BE2C (cell line): Measurements from ENCODE around the gene NRP1.

Source experiments
- DNase-seq: peaks from one replicate; pipeline ENCODE4 v3.0.0-alpha.2; 2020
- H3K27me3 ChIP-seq: fragments of 250-450 bp; sonication (Bioruptor Pico); 2 replicates; pipeline ENCODE4 v1.5.1; 2020; ENCODE audit warnings: mild to moderate bottlenecking
- H3K36me3 ChIP-seq: fragments of 250-450 bp; sonication (Bioruptor Pico); 2 replicates; pipeline ENCODE4 v1.5.1; 2020; ENCODE audit warnings: mild to moderate bottlenecking
- H3K4me1 ChIP-seq: fragments of 250-450 bp; sonication (Bioruptor Pico); 2 replicates; pipeline ENCODE4 v1.5.1; 2020
- H3K4me3 ChIP-seq: 2 replicates; pipeline ENCODE4 v1.5.1; 2011; ENCODE audit warnings: low read depth, low read length
- H3K9me3 ChIP-seq: fragments of 250-450 bp; sonication (Bioruptor Pico); 2 replicates; pipeline ENCODE4 v1.5.1; 2020
- CTCF ChIP-seq: IDR thresholded peaks from 2 replicates; pipeline ENCODE4 v1.5.1; 2012; ENCODE audit warnings: mild to moderate bottlenecking, low read depth, low read length

The NRP1 gene

GRCh38 chr10:33165911-33166310 is 168.6 kb downstream of the NRP1 start:
- DNase-seq = no peak
- H3K36me3 ChIP-seq = no peaks in the 10 kb centered on the region
- no peak for TF ChIP-seq CTCF
- no peaks in the 10 kb centered on the region for H3K4me1 ChIP-seq
- H3K27me3 ChIP-seq = no peaks in the 10 kb centered on the region
- H3K9me3 ChIP-seq = no peaks in the 10 kb centered on the region
- H3K4me3 ChIP-seq = no peak overlapping the region

- TF ChIP-seq CTCF = no peak
- H3K36me3 ChIP-seq = no peaks in the 10 kb centered on the region
- H3K27me3 ChIP-seq = no peaks in the 10 kb centered on the region
- H3K4me3 ChIP-seq = no peak overlapping the region
- no peaks in the 10 kb centered on the region for H3K9me3 ChIP-seq
- DNase-seq = no peak
- H3K4me1 ChIP-seq = no peaks in the 10 kb centered on the region
Observed at GRCh38 chr10:33164060-33164709, 170.3 kb downstream of the NRP1 start.

GRCh38 chr10:33162248-33162575 is 172.3 kb downstream of the NRP1 start:
- Histone ChIP-seq H3K4me1 (no peaks in the 10 kb centered on the region), H3K4me3 (no peak overlapping the region), H3K36me3 (no peaks in the 10 kb centered on the region), H3K27me3 (no peaks in the 10 kb centered on the region), H3K9me3 (no peaks in the 10 kb centered on the region)
- DNase-seq = no peak
- no peak for TF ChIP-seq CTCF

- no peak for DNase-seq
- H3K27me3 ChIP-seq = no peaks in the 10 kb centered on the region
- no peaks in the 10 kb centered on the region for H3K9me3 ChIP-seq
Observed at GRCh38 chr10:33161550-33162247, 172.8 kb downstream of the NRP1 start.

GRCh38 chr10:33160151-33160550 is 174.3 kb downstream of the NRP1 start:
- Histone ChIP-seq H3K4me1 (no peaks in the 10 kb centered on the region), H3K27me3 (no peaks in the 10 kb centered on the region), H3K36me3 (no peaks in the 10 kb centered on the region), H3K9me3 (no peaks in the 10 kb centered on the region), H3K4me3 (no peak overlapping the region)
- no peak for TF ChIP-seq CTCF
- DNase-seq = no peak

More at GRCh38 chr10:33161550-33162247, 172.8 kb downstream of the NRP1 start:
- Histone ChIP-seq H3K4me3 (no peak overlapping the region), H3K4me1 (no peaks in the 10 kb centered on the region), H3K36me3 (no peaks in the 10 kb centered on the region)
- no peak for TF ChIP-seq CTCF

- DNase-seq = no peak
- TF ChIP-seq CTCF = no peak
- Histone ChIP-seq H3K36me3 (no peaks in the 10 kb centered on the region), H3K27me3 (no peaks in the 10 kb centered on the region), H3K4me3 (no peak overlapping the region), H3K4me1 (no peaks in the 10 kb centered on the region), H3K9me3 (no peaks in the 10 kb centered on the region)
Observed at GRCh38 chr10:33157103-33157502, 177.4 kb downstream of the NRP1 start.
